GM23248 (cell line): Measurements from ENCODE around the gene SCAF4.

Source experiments
- EZH2 ChIP-seq: fragments of 200-600 bp; sonication (generic); IDR thresholded peaks from 2 replicates; pipeline ENCODE4 v1.6.1; 2018; ENCODE audit warnings: antibody characterized with exemption, mild to moderate bottlenecking; ENCODE audit not compliant: insufficient read depth, poor library complexity, severe bottlenecking
- EZH2phosphoT487 ChIP-seq: fragments of 200-600 bp; sonication (generic); IDR thresholded peaks from 2 replicates; pipeline ENCODE4 v1.6.1; 2018; ENCODE audit warnings: antibody characterized with exemption, moderate library complexity, mild to moderate bottlenecking, low read depth; ENCODE audit not compliant: insufficient read depth

GRCh38 chr21:31732597-31733550, 956 bp upstream of the SCAF4 start:
- TF ChIP-seq EZH2 = no peak
- TF ChIP-seq EZH2phosphoT487 = no peak
